HepG2 (cell line): ENCODE measurements around the gene RAC3. TPM values are rescaled to one million over a fixed set of nuclear protein-coding genes. Genes with fewer than 3 reads are reported as not detected.

Experiments used
- BATF2 ChIP-seq: sonication (generic); formaldehyde crosslinking; IDR thresholded peaks from 2 replicates; pipeline ENCODE4 v1.8.0; 2022; ENCODE audit warnings: mild to moderate bottlenecking, missing genetic modification reagents, moderate library complexity
- CENPT ChIP-seq: sonication (generic); formaldehyde crosslinking; IDR thresholded peaks from 2 replicates; pipeline ENCODE4 v1.8.0; 2022; ENCODE audit warnings: low read depth, mild to moderate bottlenecking, moderate library complexity, missing genetic modification reagents
- DBP ChIP-seq: sonication (generic); formaldehyde crosslinking; IDR thresholded peaks from 2 replicates; pipeline ENCODE4 v1.4.0; 2020; ENCODE audit warnings: missing genetic modification reagents; ENCODE audit errors: not compliant biosample characterization
- MAF1 ChIP-seq: sonication (generic); formaldehyde crosslinking; IDR thresholded peaks from 2 replicates; pipeline ENCODE4 v1.5.0; 2020; ENCODE audit warnings: missing genetic modification reagents, borderline replicate concordance
- MEF2D ChIP-seq: sonication (generic); formaldehyde crosslinking; IDR thresholded peaks from 2 replicates; pipeline ENCODE4 v1.5.1; 2020; ENCODE audit warnings: mild to moderate bottlenecking, missing genetic modification reagents
- SOX6 ChIP-seq, 2 experiments: fragments of 450-650 bp in 1 of 2; sonication (generic) in 1 of 2; formaldehyde crosslinking in 1 of 2; IDR thresholded peaks; 2 replicates each; pipeline versions ENCODE4 v1.4.0 to v1.6.1; 2017 to 2020; ENCODE audit warnings: antibody characterized with exemption in 1 of 2, mild to moderate bottlenecking in 1 of 2, missing genetic modification reagents in 1 of 2
- TFAP4 ChIP-seq: sonication (generic); IDR thresholded peaks from 2 replicates; pipeline ENCODE4 v1.6.1; 2016; ENCODE audit warnings: low read depth, borderline replicate concordance
- TFDP1 ChIP-seq: IDR thresholded peaks from 2 replicates; pipeline ENCODE4 v1.6.1; 2016; ENCODE audit warnings: missing compliant biosample characterization, missing genetic modification reagents, borderline replicate concordance
- TIGD3 ChIP-seq: sonication (generic); formaldehyde crosslinking; IDR thresholded peaks from 2 replicates; pipeline ENCODE4 v1.5.1; 2020; ENCODE audit warnings: mild to moderate bottlenecking, missing genetic modification reagents, borderline replicate concordance
- TOE1 ChIP-seq: sonication (generic); formaldehyde crosslinking; IDR thresholded peaks from 2 replicates; pipeline ENCODE4 v1.4.0; 2020; ENCODE audit warnings: mild to moderate bottlenecking, missing genetic modification reagents
- ZBTB7B ChIP-seq: sonication (generic); formaldehyde crosslinking; IDR thresholded peaks from 2 replicates; pipeline ENCODE4 v1.4.0; 2020; ENCODE audit warnings: missing genetic modification reagents
- ZNF17 ChIP-seq: sonication (generic); formaldehyde crosslinking; IDR thresholded peaks from 2 replicates; pipeline ENCODE4 v1.5.0; 2020; ENCODE audit warnings: mild to moderate bottlenecking, missing genetic modification reagents
- ZNF292 ChIP-seq: sonication (generic); formaldehyde crosslinking; IDR thresholded peaks from 2 replicates; pipeline ENCODE4 v1.8.1; 2022; ENCODE audit warnings: mild to moderate bottlenecking, low read depth, missing genetic modification reagents, borderline replicate concordance
- ZSCAN22 ChIP-seq: sonication (generic); formaldehyde crosslinking; IDR thresholded peaks from 2 replicates; pipeline ENCODE4 v1.4.0; 2020; ENCODE audit warnings: mild to moderate bottlenecking, missing genetic modification reagents
- polyA plus RNA-seq, 8 experiments: library from polyadenylated mRNA; depleted of rRNA in 3 of 8; stranded (reverse) in 7 of 8; unstranded in 1 of 8; fragments of >200 nt; fragmentation: Illumina TruSeq in 4 of 8; extraction: Trizol in 4 of 8; gene quantifications; 2 replicates each; pipeline versions ENCODE4 v1.2.1 to v1.2.3, GENCODE V29; 2011 to 2016; ENCODE audit warnings: low read depth in 4 of 8, missing spikeins in 1 of 8, mixed read lengths in 1 of 8; ENCODE audit not compliant: insufficient read depth in 1 of 8
- total RNA-seq, 5 experiments: library from RNA; depleted of rRNA; stranded (reverse); fragments of >200 nt; fragmentation: Illumina TruSeq; extraction: Trizol; gene quantifications; 2 replicates each; pipeline ENCODE4 v1.2.3, GENCODE V29; 2016; ENCODE audit warnings: low read depth in 1 of 5

The RAC3 gene
- total and polyA plus RNA-seq, 2 of the 13 experiments (the other 11 are each of a cell fraction or from before 2014, with no cell fraction given), result 10.5 to 21.3 TPM

GRCh38 chr17:81993729-81994592 lies 37.5 kb upstream of the RAC3 start (continued):
- peak; percentile 27; the same call in 1 of the 2 replicates for TF ChIP-seq MAF1 (CRISPR knock-in tag)
- peak; percentile 21 for TF ChIP-seq DBP (CRISPR knock-in tag)
- peak; percentile 16; the same call in 1 of the 2 replicates for TF ChIP-seq CENPT
- TF ChIP-seq TFDP1 (CRISPR knock-in tag), result no peak
- TF ChIP-seq ZNF17, result no peak
- peak; percentile 15; the same call in 1 of the 2 replicates for TF ChIP-seq TFAP4
- TF ChIP-seq SOX6 (IDR thresholded peaks at IDR 0.05), result no peak
- peak; percentile 6; the same call in 1 of the 2 replicates for TF ChIP-seq SOX6 (CRISPR knock-in tag; IDR thresholded peaks at IDR 0.05)
- no peak for TF ChIP-seq ZSCAN22 (CRISPR knock-in tag)
- no peak; the same call in 1 of the 2 replicates for TF ChIP-seq ZBTB7B (CRISPR knock-in tag)
- peak; percentile 15; the same call in 1 of the 2 replicates for TF ChIP-seq BATF2 (CRISPR knock-in tag)
- peak; percentile 80 for TF ChIP-seq MEF2D (CRISPR knock-in tag)
- TF ChIP-seq ZNF292 (CRISPR knock-in tag), result 0 out of 2 replicates have a peak, but pooled peaks have one; percentile 14
- no peak for TF ChIP-seq TOE1 (CRISPR knock-in tag)
- 0 out of 2 replicates have a peak, but pooled peaks have one; percentile 17 for TF ChIP-seq TIGD3 (CRISPR knock-in tag)
- TF ChIP-seq, all 625 proteins: peak for 252
